Activated CD4-positive, alpha-beta T cell treated with anti-CD3 and anti-CD28 coated beads, Interleukin-2, Interleukin-4, amounts not matched to agents 100 ng/mL and 50 ng/mL, durations not matched to agents 16 hours and 8 hours (primary cell): ENCODE data around the gene ZNF223.
A peak's percentile ranks its signal among the peaks of the same experiment; 100 is the strongest.

Experiments used
- DNase-seq: peaks from one replicate; pipeline ENCODE4 v3.0.0-alpha.2; 2020; ENCODE audit warnings: low spot score

The ZNF223 gene

DNA sequence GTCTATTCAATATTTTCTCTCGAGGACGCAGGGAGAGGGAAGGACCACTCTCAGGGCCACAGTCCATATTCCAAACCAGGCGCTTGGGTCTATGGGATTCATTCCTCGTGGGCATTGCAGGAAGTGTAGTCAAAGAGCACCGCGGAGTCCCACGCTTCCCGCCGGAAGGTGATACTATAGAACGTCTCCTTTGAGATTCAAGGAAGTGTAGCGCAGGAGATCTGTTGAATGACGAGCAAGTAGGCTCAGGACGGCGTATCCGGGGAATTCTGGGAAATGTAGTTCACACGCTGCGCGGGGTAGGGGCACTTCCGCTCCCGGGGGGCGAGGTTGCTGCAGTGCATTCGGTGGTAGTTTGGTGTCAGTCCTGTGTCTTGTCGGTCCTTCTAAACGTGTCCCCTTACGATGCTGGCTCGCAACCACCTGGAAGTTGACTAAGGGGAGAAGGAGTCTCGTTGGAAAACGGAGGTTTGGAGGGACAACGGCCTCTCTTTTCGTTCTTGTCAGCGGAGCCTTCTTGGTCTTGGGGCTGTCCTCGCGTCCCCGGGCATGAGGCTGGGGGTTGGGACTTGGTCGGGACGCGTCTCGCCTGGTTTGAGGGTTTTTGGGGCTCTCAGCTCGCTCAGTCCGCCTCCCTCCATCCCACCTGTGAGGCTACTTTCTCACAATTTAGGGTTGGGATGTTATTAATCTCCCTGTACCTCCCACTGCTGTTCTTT is 20.1 kb downstream of the ZNF223 start, which contains the start of gene ZNF284:
ZNF284 (plus strand) TSS at position 336 of the 719 bp plus-strand sequence. CDS start 4,231 bp downstream, outside the sequence.
- DNase-seq: peak; percentile 81

GRCh38 chr19:44072543-44073401 is 20.9 kb downstream of the ZNF223 start:
- no peak for DNase-seq

GRCh38 chr19:44076325-44076724 is 24.5 kb downstream of the ZNF223 start:
- DNase-seq: no peak

- DNase-seq: no peak
These were observed 40.3 kb downstream of the ZNF223 start for GRCh38 chr19:44092108-44092507.

GRCh38 chr19:44093931-44094765 is 42.3 kb downstream of the ZNF223 start, which contains the start of gene ZNF224:
Gene ZNF224 (plus strand): TSS chr19:44094361. CDS start chr19:44097874, 3,513 bp downstream.
- DNase-seq: peak; percentile 91

GRCh38 chr19:44107751-44108150 is 55.9 kb downstream of the ZNF223 start:
- no peak for DNase-seq

DNA sequence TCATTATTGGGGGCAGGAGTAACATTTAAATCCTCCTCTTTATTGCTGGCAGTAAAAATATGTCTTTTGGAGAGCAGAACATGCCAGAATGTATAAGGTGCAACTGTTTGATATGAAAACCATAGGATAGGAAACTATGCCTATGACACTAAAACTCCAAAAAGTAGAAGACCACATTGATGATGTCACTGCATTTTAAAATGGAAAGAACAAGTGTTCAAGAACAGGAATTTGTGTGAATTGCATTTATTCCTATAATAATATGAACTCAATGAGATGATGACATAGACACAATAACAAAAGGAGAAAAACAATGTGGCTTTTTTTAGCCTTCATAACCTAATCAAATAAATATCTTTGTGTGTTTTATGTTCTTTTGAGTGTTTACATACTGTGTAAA is 57.6 kb downstream of the ZNF223 start:
- DNase-seq: no peak

DNA sequence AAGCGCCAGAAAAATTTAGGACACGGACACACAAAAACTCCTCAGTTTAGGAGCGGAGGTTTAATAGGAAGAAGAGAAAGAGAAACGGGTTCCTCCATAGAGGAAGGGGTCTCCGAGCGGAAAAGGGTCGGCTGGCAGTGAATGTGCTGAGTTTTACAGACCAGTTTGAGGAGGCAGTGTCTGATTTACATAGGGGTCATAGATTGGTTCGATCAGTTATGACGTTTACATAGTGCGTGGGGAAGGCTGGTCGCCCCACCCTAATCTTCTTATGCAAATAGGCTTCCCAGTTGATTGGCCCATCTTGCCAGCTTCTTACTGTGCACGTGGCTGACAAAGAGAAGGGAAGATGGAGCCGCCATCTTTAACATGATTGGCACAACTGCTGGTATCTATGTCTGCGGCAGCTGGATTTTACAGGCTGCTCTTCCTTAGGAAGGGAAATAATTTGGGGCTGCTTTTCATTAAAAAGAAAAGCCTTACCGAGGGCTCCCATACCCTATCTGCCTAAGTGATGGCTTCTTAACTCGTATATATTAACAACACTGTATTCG is 60.2 kb downstream of the ZNF223 start:
- DNase-seq: peak; percentile 9

- no peak for DNase-seq
These were observed 60.9 kb downstream of the ZNF223 start for GRCh38 chr19:44112802-44113137.

GRCh38 chr19:44113138-44113783 is 61.4 kb downstream of the ZNF223 start, which contains the start of gene ZNF225:
Gene ZNF225 (plus strand): TSS chr19:44113399. CDS start chr19:44115828, 2,429 bp downstream.
- peak; percentile 95 for DNase-seq

DNA sequence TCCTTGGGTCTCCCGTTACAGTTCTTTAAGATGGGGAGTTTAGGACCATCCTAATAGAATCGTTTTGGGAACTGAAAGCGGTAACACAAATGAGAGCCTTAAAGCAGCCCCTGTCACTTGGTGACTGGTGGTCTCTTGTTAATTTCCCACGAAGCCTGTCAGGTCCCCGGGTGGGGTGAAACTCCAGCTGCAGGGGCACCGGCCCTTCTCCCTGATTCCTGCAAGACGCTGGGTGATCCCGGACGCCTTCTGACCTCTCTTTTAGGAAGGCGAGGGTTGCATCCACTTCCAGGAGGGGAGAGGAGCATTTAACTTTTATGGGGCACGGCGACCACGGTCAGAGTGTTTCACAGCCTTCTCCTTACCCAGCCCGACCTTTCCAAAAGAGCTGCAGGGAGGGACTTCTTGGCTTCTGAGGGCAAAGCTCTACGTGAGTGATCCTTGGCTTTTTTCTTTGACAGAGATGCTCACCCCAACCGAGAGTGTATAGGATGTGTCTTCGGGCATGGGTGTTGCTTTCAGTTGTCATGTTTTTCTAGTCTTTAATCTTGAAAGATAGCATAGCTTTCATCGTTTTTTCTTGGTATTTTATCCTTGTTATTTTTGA is 62.1 kb downstream of the ZNF223 start:
- peak; percentile 4 for DNase-seq
